HG02970 (cell line): ENCODE measurements around the gene PLCB1.

ENCODE experiments used
- ATAC-seq: cut with Tn5 transposase; IDR thresholded peaks from one replicate; pipeline ENCODE4 v1.9.1; 2021; ENCODE audit warnings: mild to moderate bottlenecking, moderate library complexity, moderate number of reproducible peaks; ENCODE audit not compliant: unreplicated experiment, low FRiP score

Gene PLCB1

DNA sequence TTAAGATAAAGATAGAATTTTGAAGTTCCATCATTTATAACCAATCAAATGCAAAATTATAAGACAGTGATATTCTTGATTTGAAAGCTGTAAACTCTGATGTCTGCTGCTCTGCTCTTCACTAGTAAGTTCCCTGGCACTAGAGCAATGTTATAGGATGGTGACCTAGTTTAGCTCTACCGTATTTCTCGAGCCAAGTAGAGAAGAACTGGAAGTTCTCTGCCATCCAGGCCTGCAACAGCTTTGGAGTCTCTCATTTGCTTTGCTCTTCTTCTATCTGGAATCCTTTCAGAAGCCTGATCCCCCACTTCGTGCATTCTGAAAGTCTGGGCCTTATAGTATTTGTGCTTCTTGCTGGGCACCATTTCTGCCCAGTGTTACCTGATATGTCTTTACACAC is 100.3 kb downstream of the PLCB1 start:
- no peak for ATAC-seq

DNA sequence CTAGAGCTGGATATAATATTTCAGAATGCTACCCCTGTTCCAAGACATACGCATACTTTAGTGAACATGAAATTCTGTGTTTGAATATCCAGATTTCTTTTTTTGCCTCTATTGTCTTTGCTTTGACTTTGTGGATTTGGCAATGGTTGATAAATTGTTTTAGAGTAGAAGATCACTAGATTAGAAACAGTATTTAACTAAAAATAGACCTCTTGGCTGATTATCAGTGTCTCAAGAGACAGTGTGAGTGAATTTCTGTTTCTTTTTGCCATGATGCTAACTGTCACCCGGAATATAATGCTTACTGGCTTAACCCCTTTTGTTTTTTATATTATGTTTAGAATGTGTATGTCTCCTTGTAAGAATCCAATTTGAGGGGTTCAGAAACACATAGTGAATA is 102.5 kb downstream of the PLCB1 start:
- ATAC-seq: no peak

DNA sequence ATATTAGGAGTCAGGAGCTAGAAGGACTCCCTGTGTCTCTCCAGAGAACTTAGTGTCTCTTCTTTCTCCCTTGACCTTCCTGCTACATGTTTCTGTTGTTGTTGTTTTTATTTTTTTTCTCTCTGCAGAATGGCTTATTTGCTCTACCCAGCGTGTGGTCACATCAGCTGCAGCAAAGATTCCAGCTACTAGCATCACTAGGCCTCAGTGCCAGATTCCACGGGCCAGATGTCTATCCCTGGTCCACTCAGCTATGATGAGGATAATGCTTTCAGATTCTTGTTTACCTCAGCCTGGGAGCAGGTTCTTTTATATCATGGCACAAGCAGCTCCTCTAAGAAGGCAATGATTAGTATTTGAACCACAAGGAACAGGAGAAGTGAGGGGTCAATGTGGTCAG is 110.0 kb downstream of the PLCB1 start:
- ATAC-seq: no peak

DNA sequence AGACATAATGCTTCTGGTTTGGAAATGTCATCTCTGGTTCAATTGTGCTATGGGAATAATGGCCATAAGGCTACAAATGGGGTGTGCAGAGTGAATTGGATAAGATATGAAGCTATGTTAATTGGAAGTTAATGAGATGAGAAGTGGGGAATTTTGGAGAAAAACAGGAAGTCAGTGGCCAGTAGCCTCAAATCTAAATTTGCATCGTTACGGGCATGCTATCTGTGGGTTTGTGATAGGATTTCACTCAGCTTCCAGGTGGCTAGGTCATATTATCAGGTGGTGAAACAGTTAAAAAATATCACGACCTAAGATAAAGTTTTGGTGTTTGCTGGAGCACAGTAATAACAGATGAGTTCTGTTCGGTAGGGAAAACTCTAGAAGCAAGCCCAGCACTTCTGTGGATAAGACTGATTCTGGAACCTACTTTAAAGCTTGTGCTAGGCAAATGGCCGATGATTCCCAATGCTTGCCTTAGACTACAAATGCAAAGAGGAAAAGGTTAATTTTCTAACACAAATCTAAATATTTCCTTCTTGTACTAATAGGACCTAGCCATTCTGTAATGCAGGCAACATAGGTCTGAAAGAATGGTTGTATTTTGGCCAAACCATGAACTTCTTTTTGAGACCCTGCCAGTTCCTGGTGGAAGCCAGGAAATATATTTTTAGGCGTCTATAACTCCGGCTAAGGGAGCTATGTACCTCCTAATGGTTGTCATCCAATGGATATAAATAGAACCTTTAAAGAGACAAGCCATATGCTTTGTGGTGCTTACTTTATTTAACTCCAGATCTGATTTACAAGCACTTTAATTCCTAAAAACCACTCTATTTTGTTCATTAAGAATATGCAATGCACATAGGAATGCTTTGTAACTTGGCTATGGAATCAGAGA is 111.0 kb downstream of the PLCB1 start:
- ATAC-seq: no peak

DNA sequence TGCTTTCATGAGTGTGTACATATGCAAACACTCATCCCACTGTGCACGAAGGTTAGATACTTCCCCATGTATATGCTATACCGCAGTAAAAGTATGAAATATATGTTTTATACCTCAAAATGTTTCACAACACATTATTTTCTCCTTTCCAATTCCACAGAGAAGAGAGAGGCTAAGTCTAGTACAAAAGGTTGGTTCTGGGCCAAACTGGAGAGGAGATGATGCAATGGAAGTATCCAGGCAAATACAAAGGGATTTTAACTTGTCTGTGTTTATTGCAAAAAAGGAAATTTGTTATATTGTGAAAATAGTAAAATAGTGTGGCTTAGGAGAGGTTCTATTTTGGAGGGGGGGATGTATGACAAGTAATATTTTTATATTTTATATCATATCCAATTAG is 112.6 kb downstream of the PLCB1 start:
- no peak for ATAC-seq

DNA sequence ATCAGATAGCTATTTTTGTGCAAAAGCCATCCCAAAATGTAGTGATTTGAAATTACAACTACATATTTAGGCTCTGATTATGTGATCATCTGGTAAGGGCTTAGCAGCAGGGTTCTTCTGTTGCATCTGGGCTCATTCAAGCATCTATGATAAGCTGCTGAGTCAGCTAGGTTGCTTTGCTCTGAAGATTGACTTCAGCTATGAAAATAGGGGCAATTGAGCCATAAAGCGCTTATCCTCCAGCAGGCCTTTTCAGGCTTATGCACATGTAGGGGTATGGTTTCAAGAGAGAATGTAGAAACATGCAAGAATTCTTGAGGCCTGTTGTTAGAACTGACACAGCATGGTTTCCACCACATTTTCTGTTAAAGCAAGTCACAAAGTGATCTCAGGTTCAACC is 114.1 kb downstream of the PLCB1 start:
- ATAC-seq: no peak

DNA sequence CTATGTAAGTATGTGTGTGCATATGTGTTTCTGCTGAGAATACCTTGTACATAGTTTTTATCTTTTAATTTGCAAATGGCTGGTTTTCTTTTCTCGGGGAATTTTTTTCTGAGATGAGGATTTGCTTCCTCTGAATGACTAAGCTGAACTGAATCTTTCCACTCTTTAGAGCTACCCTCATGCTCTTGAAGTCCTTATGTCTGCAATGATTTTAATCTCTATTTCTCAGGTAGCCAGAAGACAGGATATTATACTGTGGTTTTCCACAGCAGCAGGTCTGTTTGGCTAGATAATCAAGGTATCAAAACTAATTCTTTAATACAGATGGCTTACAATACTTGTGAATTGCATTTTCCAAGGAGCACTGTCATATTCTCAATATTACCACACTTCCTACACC is 114.7 kb downstream of the PLCB1 start:
- no peak for ATAC-seq

DNA sequence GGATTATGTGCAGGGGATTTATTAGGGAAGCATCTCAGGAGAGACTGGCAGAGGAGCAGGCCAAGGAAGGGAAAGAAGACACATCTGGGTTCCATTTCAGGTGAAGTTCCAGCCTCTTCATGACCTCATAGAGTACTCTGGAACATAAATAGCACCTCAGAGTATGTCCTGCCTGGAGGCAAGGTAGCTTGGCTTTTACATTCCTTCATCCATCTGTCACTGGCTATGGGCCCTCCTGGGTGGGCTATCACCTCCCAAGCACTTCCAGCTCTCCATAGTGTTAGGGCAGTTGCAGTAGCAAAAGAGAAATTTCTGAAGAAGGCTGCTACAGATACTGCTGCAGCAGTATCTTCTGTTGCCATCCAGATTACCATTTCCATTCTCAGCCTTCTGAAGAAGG is 116.0 kb downstream of the PLCB1 start:
- no peak for ATAC-seq

DNA sequence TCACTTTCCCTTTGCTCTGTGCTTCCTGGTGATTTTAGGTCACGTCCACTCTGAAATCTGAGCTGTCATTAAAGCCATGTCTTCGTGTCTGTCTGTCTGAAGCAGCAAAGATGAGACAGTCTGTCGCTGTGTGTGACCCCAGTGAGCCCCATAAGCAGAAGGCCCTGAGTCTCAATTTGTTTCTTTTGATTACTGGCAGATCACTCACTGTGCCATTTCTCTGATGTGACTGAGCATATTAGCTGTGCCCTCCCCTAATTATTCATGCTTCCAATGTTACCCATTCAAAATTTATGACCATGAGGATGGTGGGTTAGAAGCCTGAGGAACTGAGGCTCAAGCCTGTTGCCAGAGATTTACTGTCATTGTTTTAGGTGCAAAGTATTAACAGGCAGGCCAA is 117.6 kb downstream of the PLCB1 start:
- no peak for ATAC-seq

DNA sequence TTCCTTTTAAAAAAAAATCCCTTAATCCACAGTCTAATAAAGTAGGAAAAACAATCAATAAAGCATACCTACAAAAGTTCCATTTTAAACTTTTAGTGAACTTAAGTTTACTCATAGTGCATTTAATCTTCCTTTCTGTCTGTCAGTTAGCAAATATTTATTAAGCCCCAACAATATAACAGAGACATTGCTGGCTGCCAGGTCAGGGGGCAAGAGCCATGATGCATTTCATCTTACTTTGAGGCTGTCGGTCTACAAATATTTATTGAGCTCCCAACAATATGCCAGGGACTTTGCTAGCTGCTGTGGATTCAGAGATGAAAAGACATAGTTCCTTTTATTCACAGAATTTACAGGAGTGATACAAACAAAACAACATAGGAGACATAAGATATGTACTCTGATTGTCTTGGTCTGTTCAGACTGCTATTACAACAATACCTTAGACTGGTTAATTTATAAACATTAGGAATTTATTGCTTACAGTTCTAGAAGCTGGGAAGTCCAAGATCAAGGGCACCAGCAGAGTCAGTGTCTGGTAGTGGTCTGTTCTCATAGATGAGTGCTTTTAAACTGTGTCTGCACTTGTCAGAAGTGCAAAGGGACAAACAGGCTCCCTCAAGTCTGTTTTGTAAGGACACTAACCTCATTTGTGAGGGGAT is 118.6 kb downstream of the PLCB1 start:
- no peak for ATAC-seq

DNA sequence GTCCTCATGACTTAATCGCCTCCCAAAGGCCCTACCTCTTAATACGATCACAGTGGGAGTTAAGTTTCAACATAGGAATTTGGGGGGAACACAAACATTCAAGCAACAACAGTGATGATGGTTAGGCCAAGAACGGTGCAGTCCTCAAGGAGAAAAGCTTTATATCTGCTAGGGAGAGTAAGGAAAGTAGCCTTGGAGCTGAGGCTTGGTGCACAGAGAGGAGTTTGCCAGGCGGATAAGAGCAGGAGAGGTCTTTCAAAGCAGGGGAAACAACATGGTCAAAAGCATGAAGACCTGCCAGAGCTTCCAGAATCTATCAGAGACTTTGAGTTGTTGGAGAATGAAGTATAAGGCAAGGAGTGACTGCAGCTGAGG is 119.1 kb downstream of the PLCB1 start:
- ATAC-seq: no peak

DNA sequence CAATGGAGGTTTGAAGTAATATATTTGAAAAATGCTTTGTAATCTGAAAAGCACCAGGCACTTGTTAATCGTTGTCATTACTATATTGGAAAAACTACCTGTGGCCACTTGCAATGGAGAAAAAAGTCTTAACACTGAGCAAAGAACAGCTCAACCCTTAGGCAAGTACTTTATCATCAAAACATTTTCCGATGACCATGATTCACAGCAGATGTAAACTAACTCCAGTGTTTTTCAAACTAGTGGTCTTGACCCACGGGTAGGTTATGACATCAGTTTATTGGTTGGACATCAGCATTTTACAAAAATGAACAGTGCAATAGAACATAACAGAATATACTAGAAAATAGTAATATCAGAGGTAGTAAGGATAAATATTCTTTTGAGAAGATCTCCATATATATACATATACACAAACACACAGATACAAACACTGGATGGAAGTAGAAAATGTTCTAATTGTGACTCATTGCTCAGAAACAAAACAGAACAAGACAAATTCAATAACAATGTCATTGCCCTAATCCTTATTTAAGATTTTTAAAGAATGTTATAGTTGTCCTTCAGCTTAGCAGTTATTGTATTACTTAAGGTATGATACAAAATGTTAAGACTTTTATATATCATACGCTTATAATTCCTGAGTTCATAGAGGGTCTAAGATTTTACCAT is 123.0 kb downstream of the PLCB1 start:
- ATAC-seq: no peak

DNA sequence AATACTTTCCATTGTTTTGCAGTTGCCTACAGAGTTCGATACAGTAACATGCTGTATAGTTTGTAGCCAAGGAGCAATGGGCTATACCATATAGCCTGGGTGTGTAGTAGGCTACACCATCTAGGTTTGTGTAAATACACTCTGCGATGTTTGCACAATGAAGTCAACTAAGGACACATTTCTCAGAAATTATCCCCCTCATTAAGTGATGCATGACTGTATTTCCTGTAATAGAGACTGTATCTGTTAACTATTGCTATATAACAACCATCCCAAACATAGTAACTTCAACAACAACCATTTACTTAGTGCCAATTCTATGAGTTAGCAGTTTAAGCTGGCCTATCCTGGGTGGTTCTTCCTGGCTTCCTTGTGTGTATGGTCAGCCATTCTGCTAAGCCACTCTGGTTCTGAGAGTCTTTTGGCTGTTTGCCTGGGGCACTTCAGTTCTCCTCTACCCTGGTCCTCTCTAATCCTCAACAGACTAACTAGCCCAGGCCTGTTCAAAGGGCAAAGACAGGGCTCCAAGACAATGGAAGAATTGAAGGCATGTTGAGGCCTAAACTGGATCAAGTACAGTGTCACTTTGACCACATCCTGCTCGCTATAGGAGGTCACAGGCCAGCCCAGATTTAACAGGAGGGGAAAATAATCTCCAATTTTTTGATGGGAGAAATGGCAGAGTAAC is 124.0 kb downstream of the PLCB1 start:
- no peak for ATAC-seq

DNA sequence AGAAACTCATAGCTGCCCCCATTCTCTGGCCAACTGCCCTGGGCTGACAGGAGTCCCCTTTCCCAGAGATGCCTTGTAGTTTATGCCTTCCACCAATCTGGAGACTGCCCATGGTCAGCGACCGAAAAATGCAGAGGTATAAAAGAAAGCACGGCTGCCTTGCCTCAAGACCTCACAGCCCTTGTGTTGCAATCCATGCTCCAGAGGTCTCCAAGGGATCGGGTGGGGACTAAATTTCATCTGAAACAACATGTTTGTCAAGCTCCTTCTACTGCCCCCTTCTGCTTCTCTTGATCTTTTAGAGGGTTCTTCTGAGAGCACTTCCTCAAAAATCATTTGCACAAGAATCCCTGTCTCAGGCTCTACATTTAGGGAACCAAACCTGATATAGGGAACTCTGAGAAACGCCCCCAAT is 128.8 kb downstream of the PLCB1 start:
- no peak for ATAC-seq

DNA sequence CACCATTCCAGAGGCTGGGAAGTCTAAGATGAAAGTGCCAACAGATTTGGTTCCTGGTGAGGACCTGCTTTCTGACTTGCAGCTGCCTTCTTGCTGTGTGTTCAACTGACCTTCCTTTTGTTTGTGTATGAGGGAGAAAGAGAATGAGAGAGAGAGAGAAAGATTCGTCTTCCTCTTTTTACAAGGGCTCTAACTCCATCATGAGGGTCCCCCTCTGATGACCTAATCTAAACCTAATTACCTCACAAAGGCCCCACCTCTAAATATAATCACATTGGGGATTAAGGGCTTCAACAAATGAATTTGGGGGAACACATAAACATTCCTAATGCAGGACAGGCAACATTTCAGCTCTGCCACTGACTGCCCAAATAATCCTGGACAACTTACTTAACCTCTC is 130.7 kb downstream of the PLCB1 start:
- no peak for ATAC-seq

DNA sequence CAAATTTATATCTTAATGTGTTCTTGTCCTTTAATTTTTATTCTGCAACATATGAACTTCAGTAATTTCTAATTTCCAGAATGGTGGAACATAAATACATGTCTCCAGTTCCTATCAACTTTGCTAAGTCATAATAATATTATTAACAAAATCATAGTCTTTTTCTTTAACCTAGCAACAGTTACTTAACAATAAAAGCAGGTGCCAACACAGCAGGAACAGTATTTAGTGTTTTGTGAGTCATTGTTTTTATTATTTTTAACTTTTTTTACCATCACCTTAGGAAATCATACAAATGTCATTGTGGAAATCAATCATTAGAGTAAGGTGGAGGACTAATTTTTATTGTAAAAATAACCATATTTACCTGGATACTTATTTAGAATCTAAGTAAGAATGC is 133.5 kb downstream of the PLCB1 start:
- no peak for ATAC-seq

DNA sequence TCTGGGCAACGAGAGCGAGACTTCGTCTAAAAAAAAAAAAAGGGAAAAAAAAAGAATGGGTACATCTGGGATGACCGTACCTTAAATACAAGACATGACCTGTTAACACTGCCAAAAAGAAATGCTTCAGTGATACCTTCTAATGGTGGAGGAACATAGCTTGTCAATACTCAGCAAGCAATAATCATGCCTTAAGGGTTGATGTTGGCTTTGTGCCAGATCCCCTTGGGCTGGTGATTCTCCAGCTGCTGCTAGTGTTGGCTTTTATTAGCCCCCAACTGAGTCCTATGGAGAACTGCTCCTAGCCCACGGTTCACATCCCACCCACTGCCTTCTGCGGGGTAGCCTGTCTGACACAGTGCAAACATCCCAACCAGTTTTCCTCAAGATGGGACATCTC is 134.9 kb downstream of the PLCB1 start:
- no peak for ATAC-seq

DNA sequence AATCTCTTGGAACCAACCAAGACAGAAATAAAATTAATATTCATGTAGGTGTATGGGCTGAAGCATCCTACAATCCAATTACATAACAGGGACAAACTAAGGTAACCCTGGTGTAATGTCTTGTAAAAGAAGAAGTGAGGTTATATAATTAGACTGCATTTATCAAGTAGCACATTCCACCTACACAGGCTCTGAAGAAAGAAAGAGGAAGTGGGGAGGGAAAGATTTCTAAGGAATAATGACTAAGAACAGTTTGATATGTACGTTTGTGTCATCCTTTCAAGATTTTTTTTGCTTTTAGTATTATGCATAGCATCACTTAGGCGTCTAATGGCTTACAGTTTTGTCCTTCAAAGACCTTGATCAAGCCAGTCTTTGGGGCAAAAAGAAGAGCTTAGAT is 139.7 kb downstream of the PLCB1 start:
- ATAC-seq: no peak

DNA sequence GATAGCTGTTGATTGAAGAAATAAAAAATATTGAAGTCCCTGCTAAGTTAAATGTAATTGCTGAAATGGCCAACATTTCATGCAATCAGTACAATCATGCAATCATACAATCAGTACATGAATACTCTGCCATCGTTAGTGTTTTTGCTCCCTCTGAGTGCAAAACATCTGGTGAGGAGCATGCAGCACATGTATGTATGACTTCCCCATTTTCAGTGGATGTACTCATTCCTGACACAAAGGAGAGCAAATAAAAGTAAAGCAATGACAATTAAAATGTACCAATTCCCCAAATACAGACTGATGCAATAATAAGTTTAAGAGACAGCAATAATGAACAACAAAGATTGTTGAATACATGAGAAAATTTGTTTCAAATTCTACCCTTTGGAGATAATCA is 140.7 kb downstream of the PLCB1 start:
- no peak for ATAC-seq

DNA sequence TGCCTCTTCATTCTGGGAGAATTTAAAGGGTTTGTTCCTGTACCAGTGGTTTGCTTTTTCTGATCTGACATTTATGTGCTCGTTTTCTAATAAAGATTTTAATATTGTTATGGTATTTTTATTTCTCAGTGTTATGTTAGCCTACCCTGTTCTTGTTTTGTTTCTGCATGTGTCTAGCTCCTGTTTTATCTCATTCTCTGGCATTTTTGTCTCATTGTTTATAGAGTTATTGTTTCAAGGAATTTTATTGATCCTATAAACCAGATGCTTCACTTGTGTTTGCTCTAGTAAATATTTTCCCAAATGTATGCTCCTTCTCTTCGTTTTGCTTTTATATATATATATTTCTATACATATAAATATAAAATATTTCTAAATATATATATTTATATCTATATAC is 152.8 kb downstream of the PLCB1 start:
- ATAC-seq: no peak

DNA sequence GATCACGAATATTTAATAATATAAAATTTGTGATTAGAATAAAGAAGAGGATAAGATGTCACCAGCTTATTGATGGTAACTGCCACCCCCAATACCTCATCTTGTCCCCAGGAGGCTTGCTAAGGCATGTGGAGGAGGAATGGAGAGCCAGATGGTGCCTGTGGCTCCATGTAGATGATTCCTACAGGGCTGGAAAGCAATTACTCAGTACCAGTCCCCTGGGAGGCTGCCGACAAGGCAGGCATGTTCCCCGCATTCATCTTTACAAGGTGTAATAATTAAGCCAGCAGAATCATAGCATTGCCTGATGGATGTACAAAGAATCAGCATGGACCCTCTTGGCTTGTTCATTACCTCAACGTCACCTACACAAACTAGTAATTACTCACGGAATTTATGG is 155.3 kb downstream of the PLCB1 start:
- no peak for ATAC-seq
